GM20000 (cell line): ENCODE results near the gene PRRX1.

ENCODE experiments used
- DNase-seq: peaks from one replicate; pipeline ENCODE4 v3.0.0; 2012; ENCODE audit warnings: low spot score
- TF ChIP-seq, protein P1 (sequence below): IDR thresholded peaks from 2 replicates; pipeline ENCODE4 v1.5.1; 2012; ENCODE audit warnings: mild to moderate bottlenecking, control low read depth; ENCODE audit errors: extremely low read depth, missing control alignments

PRRX1 gene

GRCh38 chr1:170630977-170631376 lies 33.0 kb upstream of the PRRX1 start:
- DNase-seq = no peak
- TF ChIP-seq, protein P1, sequence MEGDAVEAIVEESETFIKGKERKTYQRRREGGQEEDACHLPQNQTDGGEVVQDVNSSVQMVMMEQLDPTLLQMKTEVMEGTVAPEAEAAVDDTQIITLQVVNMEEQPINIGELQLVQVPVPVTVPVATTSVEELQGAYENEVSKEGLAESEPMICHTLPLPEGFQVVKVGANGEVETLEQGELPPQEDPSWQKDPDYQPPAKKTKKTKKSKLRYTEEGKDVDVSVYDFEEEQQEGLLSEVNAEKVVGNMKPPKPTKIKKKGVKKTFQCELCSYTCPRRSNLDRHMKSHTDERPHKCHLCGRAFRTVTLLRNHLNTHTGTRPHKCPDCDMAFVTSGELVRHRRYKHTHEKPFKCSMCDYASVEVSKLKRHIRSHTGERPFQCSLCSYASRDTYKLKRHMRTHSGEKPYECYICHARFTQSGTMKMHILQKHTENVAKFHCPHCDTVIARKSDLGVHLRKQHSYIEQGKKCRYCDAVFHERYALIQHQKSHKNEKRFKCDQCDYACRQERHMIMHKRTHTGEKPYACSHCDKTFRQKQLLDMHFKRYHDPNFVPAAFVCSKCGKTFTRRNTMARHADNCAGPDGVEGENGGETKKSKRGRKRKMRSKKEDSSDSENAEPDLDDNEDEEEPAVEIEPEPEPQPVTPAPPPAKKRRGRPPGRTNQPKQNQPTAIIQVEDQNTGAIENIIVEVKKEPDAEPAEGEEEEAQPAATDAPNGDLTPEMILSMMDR = no peak

DNA sequence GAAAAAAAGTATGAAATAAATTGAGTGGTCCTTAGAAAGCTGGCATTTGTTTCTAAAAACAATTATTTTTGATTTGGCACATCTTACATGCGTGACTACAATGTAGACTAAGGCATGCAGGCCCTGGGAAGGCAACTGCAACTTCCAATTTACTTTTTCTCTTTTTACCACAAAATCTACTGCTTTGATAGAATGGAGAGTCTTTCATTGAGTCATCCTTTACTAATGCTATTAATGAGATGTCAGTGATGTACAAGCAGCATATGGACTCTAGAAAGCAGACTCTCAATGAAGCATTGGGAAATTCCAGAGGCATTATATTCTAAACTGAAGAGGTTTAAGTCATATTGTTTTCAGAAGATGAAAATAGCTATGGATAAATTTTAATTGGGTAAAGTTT lies 29.6 kb upstream of the PRRX1 start:
- TF ChIP-seq, protein P1 = no peak
- DNase-seq = no peak

GRCh38 chr1:170634824-170635410 lies 29.0 kb upstream of the PRRX1 start:
- TF ChIP-seq, protein P1 = no peak
- no peak for DNase-seq

DNA sequence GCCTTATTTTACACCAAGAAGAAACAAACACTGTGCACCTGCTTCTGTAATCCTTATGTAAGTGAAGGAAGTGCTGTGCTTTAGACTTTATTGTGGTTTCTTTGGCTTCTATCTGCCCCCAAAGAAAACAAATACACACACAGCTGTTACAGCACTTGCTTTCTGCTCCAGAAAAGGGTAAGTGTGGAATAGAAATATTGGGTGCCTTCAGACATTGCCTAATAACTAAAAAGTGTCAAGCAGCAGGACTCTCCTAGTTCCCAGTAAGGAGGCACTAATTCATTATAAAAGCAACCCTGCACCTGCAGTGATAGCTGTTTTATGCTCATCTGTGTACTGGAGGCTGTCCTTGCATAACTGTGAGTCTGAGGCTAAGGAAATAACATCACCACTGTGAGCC lies 23.4 kb upstream of the PRRX1 start:
- DNase-seq = no peak
- TF ChIP-seq, protein P1 = no peak

GRCh38 chr1:170657275-170657853 lies 6.6 kb upstream of the PRRX1 start:
- TF ChIP-seq, protein P1 = no peak
- DNase-seq = no peak

DNA sequence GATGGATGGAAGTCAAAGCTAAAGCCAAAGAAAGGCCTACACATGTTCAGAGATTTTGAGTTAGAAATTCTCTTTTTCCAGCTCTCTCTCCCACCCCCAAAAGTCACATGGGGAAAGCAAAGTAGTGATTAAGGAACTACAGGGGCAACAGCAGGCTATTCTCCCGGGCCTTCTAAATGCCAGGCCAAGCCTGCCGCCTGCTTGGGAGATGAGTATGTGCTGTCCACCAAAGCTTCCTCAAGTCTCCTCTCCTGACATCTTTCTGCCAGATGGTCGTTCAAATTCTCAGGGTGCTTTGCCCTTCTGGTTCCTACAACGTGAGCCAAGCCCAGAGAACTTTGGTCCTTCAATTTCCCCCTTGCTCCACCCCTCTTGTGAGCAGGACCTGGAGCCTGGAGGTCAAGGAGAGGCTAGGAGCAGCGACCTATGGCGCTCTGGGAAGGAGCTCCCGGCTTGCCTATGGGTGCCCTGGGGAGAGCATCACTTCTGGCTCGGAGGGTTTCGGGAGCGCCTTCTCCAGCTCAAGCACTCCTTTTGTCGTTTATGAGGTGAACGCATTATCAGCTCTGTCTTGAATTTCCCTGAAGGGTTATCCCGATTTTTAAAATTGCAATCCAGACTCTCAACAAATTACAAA lies 4.4 kb upstream of the PRRX1 start:
- DNase-seq = no peak
- TF ChIP-seq, protein P1 = no peak

GRCh38 chr1:170660281-170660713 lies 3.6 kb upstream of the PRRX1 start:
- TF ChIP-seq, protein P1 = no peak
- no peak for DNase-seq
